Kidney (tissue), 14 donors: ENCODE results near the gene CALU. TPM values are rescaled to one million over a fixed set of nuclear protein-coding genes. Genes with fewer than 3 reads are reported as not detected.

Experiments
- DNase-seq, 5 donors: peaks; one replicate each; pipeline ENCODE4 v3.0.0-alpha.2; 2013 to 2020
- FAIRE-seq: peaks from 2 replicates; lab custom pipeline; 2012; peaks lifted over from hg19 to GRCh38; lab: Jason Lieb, UNC
- H3K27ac ChIP-seq, 2 donors: one replicate each; pipeline ENCODE4 v1.7.0; 2013; ENCODE audit warnings: low read depth in 2 of 2, low read length in 2 of 2, inconsistent platforms in 1 of 2
- H3K27me3 ChIP-seq: one replicate; pipeline ENCODE4 v1.7.1; 2013; ENCODE audit warnings: low read length, inconsistent platforms; ENCODE audit not compliant: control insufficient read depth, insufficient read depth
- H3K36me3 ChIP-seq, 3 donors: one replicate each; pipeline versions ENCODE4 v1.7.0 to v1.7.1; 2013; ENCODE audit warnings: low read length in 3 of 3, control low read depth in 1 of 3, inconsistent platforms in 1 of 3; ENCODE audit not compliant: insufficient read depth in 3 of 3, control insufficient read depth in 2 of 3
- H3K4me1 ChIP-seq, 3 donors: one replicate each; pipeline versions ENCODE4 v1.7.0 to v1.7.1; 2013; ENCODE audit warnings: low read length in 3 of 3, inconsistent platforms in 1 of 3, low read depth in 1 of 3; ENCODE audit not compliant: control insufficient read depth in 2 of 3, insufficient read depth in 2 of 3
- H3K4me3 ChIP-seq, 3 donors: one replicate each; pipeline versions ENCODE4 v1.7.0 to v1.8.1; 2013; ENCODE audit warnings: low read length in 3 of 3, control low read depth in 1 of 3, inconsistent platforms in 1 of 3
- H3K9ac ChIP-seq, 3 donors: one replicate each; pipeline versions ENCODE4 v1.7.0 to v1.7.1; 2013; ENCODE audit warnings: low read length in 3 of 3, control low read depth in 1 of 3, inconsistent platforms in 1 of 3
- H3K9me3 ChIP-seq, 3 donors: one replicate each; pipeline versions ENCODE4 v1.7.0 to v1.7.1; 2013; ENCODE audit warnings: low read length in 3 of 3, control low read depth in 1 of 3, inconsistent platforms in 1 of 3; ENCODE audit not compliant: control insufficient read depth in 2 of 3, insufficient read depth in 1 of 3
- CTCF ChIP-seq: IDR thresholded peaks from 3 replicates; pipeline ENCODE4 v1.5.1; 2012; ENCODE audit warnings: mild to moderate bottlenecking, moderate library complexity, borderline replicate concordance; ENCODE audit not compliant: insufficient read depth; ENCODE audit errors: extremely low read depth
- intact Hi-C: fragments of 100-400 bp; cut with DNase I; formaldehyde crosslinking; loops from one replicate; pipeline ENCODE4 v1.11.1; 2022
- polyA plus RNA-seq: library from polyadenylated mRNA; stranded (reverse); fragments of 350-450 nt; fragmentation: Illumina TruSeq; extraction: RNeasy Lipid Tissue Mini Kit (QIAGEN cat#74804); gene quantifications from one replicate; pipeline ENCODE4 v1.2.3, GENCODE V29; 2014; ENCODE audit warnings: low read depth, low replicate concordance; ENCODE audit not compliant: insufficient read depth
- total RNA-seq: library from RNA; stranded (reverse); fragmentation: NEBNext Ultra II Directional; extraction: Animal tissue kit (Norgen Biotek cat#: 25700); gene quantifications from one replicate; pipeline ENCODE4 v1.2.1, GENCODE V29; 2021
- donor health status: control.
- donor health status: control.
- donor health status: control.
- donor health status: control.
- donor health status: control.
- donor health status: DM: yes; HTN: yes; CAD: no.
- donor health status: Normal renal cell carcinoma (clear cell type).

CALU gene
- total and polyA plus RNA-seq, 2 donors from 2014 or later: 32.9 to 75.1 TPM

GRCh38 chr7:128774921-128775320 lies 35.8 kb downstream of the CALU start:
- intact Hi-C loops: no loop called here
- no peak for FAIRE-seq
- TF ChIP-seq CTCF: no peak
- no peaks in the 10 kb centered on the region for H3K4me1 ChIP-seq
- no peak overlapping the region for H3K27ac ChIP-seq
- peaks cover 0 to 4% (median 0%) of the 10 kb centered on the region in 3 donors for H3K9me3 ChIP-seq
- peaks cover 0 to 11% (median 8%) of the 10 kb centered on the region in 3 donors for H3K36me3 ChIP-seq
- H3K4me3 ChIP-seq: no peak overlapping the region
- H3K27me3 ChIP-seq: no peaks in the 10 kb centered on the region
- H3K9ac ChIP-seq: no peak overlapping the region
- no peak for DNase-seq

- Histone ChIP-seq H3K27ac (no peak within 1 kb of the TSS), H3K4me3 (no peak within 1 kb of the TSS), H3K27me3 (no peaks in the 10 kb centered on the region), H3K36me3 (peaks cover 0 to 5% (median 0%) of the 10 kb centered on the region in 3 donors), H3K9me3 (peaks cover 0 to 4% (median 0%) of the 10 kb centered on the region in 3 donors), H3K4me1 (no peaks in the 10 kb centered on the region), H3K9ac (no peak within 1 kb of the TSS)
- TF ChIP-seq CTCF: no peak
- intact Hi-C loops: no loop called here
- DNase-seq (no peak), FAIRE-seq (no peak)
Observed at GRCh38 chr7:128775744-128776474, 36.8 kb downstream of the CALU start, which contains the start of gene OPN1SW. TSS of gene OPN1SW (minus strand) at chr7:128775794. CDS start at chr7:128775781, 13 bp downstream.

GRCh38 chr7:128777156-128778123 lies 38.3 kb downstream of the CALU start:
- DNase-seq (no peak), FAIRE-seq (no peak)
- no peaks in the 10 kb centered on the region for H3K27me3 ChIP-seq
- H3K4me1 ChIP-seq: no peaks in the 10 kb centered on the region
- no peak overlapping the region for H3K9ac ChIP-seq
- intact Hi-C loops: no loop called here
- H3K36me3 ChIP-seq: no peaks in the 10 kb centered on the region
- H3K4me3 ChIP-seq: no peak overlapping the region
- no peak for TF ChIP-seq CTCF
- no peak overlapping the region for H3K27ac ChIP-seq
- H3K9me3 ChIP-seq: peaks cover 0 to 4% (median 0%) of the 10 kb centered on the region in 3 donors
